Right hindlimb (tissue), 1 donor: Measurements from ENCODE around the gene ZNF391.
"Not testable (repeated sequence)": the region's sequence is repeated elsewhere in the genome, so short reads cannot be mapped to it uniquely, and the experiment has no call there.

Experiments
- DNase-seq: peaks from one replicate; pipeline ENCODE4 v3.0.0-alpha.2; 2018

ZNF391 gene

DNA sequence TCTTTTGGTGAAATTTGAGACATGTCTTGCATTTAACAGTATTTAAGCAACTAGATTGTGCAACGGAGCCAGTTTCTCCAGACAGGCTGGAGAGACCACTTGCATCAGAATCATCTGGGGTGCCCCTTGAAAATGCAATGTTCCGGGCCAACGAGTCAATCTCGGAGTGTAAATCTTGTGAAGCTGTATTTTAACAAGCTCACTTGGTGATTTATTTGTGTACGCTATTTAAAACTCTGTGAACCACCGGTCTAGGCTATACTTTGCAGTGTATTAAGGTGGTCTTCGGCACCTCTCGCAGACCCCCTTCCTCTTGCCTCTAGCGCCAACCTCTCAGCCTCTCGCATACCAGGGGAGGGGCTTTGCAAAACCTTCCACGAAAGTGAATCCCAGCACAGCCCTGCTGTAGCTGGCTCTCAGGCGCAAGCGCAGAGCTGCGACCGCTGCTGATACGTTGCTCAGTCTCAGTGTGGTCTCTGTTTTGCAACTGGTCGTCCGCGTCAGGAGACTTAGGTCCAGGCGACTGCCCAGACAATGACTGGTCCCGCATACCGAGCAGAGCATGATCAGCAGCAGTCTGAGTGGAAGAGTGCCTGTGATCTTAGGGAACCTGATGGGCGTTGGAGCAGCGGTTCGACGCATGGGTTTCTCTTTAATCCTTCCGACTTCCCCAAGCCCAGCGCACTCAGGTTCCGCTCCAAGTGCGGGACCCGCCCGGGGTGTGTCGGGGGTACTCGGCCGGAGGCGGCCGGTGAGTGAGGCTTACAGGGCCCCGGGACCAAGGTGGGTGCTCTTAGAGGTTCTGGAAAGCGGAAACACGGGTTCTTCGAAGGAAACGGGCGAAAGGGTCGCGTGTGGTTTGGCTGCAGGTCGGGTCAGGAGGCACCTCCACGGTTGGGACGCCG lies at the start of gene ZNF391:
ZNF391 (plus strand) TSS at position 467 of the 905 bp plus-strand sequence. CDS start 11,612 bp downstream, outside the sequence.
- DNase-seq = peak; percentile 85

DNA sequence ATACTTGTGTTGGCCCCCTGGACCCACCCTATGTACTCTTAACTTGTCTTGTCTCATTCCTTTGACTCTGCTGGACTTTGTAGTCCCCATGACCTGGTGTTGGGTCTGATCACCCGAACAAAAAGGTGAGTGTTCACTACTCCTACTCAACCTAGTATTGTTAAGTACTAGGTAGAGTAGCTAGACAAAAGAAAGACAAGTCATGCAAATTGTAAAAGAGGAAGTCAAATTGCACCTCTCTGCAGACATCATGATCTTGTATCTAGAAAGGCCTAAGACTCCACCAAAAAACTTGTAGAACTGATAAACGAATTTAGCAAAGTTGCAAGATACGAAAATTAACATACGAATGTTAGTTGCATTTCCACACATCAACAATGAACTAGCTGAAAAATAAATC lies 35.7 kb upstream of the ZNF391 start:
- DNase-seq = no peak

DNA sequence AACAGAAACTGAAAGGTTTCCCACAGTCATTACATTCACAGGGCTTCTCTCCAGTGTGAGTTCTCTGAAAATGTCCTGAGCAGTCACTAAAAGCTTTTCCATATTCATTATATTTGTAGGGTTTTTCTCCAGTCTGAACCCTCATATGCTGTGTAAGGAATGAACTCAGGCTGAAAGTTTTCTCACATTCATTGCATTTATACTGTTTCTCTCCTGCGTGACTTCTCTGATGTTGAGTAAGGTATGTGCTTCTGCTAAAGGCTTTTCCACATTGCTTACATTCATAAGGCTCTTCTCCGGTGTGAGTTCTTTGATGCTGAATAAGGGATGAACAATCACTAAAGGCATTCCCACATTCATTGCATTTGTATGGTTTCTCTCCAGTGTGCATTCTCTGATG lies 29.8 kb upstream of the ZNF391 start:
- DNase-seq = no peak

DNA sequence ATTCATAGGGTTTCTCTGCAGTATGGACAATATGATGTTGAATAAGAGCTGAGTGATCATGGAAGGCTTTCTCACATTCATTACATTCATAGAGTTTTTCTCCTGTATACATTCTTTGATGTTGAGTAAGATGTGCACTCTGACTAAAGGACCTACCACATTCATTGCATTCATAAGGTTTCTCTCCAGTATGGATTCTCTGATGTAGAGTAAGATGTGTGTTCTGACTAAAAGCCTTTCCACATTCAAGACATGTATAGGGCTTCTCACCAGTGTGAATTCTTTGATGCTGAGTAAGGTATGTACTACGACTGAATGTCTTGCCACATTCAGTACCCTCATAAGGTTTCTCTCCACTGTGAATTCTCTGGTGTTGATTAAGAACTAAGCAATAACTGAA lies 29.3 kb upstream of the ZNF391 start:
- DNase-seq = no peak

DNA sequence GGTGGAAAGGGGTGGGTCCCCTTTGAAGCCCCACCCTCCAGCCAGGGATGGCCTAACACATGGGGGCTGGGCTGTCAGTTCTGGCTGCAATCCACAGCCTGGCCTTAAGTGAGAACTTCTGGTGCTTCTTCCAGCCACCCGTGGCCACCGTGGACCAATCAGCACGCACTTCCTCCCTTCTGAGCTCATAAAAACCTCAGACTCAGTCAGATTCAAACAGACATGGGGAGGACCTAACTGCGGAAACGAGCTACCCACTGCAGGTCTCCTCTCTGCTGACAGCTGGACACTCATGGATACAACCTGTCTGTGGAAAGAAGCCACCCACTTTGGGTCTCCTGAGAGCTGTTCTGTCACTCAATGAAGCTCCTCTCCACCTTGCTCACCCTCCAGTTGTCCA lies 20.4 kb upstream of the ZNF391 start:
- no peak for DNase-seq

DNA sequence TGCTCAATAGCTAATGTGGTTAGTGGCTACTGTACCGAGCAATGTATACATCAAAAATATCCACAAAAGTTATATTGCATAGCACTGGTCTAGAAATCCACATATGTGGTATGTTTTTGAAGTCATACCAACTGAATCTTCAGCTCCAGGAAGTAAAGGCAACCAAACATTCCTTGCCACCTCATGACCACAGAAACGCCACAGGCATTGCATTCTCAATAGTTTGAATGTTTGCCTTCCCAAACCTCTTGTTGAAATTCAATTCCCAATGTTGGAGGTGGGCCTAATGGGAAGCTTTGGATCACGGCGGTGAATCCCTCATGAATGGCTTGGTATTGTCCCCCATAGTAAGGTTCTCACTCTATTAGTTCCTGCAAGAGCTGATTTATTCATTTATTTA lies 18.2 kb upstream of the ZNF391 start:
- no peak for DNase-seq

DNA sequence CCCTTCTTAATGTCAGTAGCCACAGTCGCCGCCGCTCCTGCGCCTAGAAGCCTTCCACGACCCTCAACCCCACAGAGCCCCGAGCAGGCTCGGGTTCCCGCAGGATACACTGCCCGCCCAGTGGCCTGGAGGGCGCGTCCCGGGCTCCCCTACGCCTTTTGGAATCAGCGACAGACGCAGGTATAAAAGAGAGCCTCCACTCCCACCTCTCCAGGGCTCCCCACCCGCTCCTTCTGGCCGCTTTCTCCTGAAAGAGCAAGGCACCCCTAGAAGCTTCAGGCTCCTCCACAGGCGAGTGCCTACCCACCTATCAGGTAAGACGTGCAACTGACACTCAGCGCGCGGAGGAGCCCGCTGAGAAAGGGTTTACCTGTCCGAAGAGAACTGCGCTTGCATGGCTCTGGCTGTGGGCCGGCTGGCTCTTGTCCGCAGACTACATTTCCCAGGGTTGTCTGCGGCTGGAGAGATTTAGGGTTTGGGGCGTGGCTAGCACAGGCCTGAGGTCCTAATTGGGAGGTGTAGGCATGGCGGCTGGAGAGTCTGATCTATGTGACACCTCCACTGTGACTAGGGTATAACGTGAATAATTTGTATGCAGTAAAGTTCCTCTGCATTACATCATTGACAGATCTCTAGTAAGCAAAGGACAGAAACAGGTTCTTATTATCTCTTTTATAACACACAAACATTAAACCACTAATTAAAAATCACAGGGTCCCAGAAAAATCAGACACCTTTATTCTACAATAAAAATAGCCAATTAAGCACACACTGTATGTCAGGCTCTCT lies 13.5 kb upstream of the ZNF391 start:
- DNase-seq = peak; percentile 85

DNA sequence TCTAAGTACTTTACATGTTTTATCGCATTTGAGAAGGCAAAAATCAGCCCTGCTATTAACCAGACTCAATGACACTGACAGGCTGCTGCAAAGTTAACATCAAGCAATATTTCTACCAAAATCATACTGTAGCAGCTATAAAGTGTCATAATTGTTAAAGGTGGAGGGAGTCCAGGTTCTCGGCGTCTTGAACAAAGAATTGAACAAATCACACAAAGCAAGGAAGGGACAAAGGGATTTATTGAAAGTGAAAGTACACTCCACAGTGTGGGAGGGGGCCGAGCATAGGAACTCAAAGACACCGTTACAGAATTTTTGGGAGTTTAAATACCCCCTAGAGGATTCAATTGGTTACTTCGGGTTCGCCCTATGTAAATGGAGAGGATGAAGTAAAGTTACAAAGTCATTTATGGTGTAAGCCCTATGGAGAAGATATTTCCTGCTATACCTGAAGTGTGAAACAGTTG lies 12.9 kb upstream of the ZNF391 start:
- peak; percentile 16 for DNase-seq

DNA sequence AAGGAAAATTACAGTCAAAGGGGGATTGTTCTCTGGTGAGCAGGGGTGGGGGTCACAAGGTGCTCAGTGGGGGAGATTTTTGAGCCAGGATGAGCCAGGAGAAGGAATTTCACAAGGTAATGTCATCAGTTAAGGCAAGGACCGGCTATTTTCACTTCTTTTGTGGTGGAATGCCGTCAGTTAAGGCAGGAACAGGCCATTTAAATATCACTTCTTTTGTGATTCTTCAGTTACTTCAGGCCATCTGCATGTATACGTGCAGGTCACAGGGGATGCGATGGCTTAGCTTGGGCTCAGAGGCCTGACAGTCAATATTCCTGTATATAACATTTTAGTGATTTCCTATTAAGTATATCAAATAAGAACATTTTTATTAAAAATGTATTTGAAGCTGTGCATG lies 10.2 kb upstream of the ZNF391 start:
- not testable (repeated sequence) for DNase-seq

DNA sequence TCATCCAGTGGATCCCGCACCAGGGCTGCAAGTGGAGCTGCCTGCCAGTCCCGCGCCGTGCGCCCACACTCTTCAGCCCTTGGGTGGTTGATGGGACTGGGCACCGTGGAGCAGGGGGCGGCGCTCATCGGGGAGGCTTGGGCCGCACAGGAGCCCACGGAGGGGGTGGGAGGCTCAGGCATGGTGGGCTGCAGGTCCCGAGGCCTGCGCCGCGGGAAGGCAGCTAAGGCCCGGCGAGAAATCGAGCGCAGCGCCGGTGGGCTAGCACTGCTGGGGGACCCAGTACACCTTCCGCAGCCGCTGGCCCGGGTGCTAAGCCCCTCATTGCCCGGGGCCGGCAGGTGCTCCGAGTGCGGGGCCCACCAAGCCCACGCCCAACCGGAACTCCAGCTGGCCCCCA lies 7.6 kb upstream of the ZNF391 start:
- DNase-seq = not testable (repeated sequence)

DNA sequence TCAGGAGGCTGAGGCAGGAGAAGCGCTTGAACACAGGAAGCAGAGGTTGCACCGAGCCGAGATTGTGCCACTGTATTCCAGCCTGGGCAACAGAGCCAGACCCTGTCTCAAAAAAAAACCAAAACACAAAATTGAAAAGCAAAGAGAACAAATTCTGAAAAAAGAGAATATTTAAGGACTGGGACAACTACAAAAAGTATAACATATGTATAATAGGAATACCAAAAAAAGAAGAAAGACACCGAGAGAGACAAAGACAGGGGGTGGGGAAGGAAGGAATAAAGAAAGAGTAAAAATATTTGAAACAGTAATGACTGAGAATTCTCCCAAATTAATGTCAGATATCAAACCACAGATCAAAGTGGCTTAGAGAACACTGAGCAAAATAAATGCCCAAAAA lies 5.5 kb upstream of the ZNF391 start:
- no peak for DNase-seq

DNA sequence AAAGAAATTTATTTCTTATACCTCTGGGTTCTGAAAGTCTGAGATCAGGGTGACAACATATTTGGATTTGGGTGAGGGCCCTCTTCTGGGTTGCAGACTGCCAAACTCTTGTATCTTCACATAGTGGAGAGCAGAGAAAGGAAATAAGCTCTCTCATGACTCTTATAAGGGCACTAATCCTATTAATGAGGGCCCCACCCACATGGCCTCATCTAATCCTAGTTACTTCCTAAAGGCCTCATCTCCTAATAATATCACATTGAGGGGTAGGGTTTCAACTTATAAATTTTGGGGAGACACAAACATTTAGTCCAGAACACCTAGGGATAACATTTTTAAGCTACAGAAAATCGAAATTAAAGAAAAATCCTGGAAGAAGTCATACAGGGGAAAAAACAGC lies 5.1 kb upstream of the ZNF391 start:
- DNase-seq = no peak

DNA sequence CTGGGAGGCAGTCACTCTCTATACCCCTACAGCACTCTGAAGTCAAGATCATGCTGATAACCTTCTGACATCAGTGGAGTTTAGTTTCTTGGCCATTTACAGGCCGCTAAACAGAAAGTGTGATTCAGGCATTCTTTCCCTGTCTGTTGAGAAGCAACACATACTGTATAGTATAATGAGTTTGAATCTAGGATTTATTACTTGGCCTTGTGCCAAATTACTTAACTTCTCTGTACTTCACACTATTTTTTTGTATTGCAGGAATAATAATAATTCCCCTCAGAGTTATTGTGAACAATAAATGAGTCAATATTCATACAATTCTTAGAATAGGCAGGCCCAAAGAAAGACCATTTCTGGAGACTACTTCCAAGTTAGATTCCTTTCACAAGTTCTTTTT lies 4.1 kb downstream of the ZNF391 start:
- DNase-seq = no peak

DNA sequence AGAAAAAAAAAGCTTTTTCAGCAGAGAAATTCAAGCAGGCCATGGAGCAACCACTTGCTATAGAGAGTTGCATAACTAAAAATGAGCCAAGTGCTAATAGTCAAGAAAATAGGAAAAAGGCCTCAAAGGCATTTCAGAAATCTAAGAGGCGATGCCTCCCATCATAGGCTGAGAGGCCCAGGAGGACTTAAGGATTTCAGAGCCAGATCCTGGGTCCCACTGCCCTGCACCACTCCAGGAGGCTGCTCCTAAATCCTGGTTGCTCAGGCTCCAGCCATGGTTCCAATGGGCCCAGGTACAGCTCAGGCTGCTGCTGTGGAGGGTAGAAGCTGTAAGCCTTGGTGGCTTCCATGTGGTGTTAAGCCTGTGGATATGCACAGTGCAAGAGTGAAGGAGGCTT lies 5.5 kb downstream of the ZNF391 start:
- no peak for DNase-seq

DNA sequence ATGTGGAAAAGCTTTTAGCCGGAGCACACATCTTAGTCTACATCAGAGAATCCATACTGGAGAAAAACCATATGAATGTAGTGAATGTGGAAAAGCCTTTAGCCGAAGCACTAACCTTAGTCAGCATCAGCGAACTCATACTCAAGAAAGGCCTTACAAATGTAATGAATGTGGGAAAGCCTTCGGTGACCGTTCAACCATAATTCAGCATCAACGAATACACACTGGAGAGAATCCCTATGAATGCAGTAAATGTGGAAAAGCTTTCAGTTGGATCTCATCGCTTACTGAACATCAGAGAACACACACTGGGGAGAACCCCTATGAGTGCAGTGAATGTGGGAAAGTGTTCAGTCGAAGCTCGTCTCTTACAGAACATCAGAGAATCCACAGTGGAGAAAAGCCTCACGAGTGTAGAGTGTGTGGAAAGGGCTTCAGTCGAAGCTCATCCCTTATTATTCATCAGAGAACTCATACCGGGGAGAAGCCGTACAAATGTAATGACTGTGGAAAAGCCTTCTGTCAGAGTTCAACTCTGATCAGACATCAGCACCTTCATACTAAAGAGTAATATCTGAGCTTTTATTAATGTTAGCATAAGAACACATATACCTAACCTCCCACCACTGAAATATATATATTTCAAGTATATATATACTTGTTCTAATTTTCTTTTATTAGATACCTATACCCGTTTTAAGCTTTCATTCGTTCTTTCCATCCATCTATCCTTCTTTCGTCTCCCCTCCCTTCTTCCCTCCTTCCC lies 12.5 kb downstream of the ZNF391 start:
- DNase-seq = no peak

DNA sequence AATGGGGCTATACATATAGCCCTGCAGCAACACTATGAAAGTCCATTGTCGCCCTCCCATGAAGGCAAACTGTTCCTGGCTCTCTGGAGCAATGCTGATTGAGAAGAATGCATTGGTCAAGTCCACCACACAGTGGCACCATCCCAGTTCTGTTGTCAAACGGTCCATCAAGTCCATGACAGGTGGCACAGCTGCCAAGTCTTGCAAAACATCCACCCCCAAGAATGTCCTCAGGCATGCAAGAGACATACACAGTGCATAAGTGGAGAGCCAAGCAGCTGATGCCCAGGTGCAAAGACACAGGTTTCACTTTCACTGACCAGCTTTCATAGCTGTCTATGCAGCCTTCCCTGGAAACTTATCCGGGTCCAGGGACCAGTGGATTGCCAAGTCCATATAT lies 17.5 kb downstream of the ZNF391 start:
- no peak for DNase-seq

DNA sequence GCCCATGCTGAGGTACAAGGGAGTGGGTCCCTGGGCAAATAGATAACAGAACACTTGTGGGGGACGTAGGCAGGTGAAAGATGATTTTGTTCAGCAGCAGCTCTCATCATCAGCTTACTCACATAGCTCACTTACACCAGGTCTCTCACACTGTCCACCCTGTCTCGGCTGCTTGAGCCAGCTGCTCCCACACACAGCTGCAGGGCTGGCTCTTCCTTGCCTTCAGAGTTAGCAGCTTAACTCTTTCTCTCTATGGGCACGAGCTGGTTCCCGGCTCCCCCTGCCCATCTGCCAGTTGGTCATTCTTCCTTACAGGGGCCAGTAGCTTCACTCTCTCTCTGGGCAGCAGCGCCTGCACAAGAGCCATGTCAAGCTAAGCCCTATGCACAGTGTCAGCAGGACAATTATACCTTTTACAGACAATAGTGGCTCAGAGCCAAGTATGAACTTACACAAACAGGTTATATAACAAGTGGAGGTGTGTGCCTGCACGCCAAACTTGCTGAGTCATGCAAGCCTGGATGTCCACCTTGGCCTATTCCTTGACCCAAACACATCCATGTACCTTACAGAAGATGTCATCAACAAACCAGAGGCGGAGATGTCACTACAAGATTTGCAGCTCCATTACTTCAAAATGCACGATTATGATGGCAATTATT lies 18.7 kb downstream of the ZNF391 start:
- DNase-seq = no peak

DNA sequence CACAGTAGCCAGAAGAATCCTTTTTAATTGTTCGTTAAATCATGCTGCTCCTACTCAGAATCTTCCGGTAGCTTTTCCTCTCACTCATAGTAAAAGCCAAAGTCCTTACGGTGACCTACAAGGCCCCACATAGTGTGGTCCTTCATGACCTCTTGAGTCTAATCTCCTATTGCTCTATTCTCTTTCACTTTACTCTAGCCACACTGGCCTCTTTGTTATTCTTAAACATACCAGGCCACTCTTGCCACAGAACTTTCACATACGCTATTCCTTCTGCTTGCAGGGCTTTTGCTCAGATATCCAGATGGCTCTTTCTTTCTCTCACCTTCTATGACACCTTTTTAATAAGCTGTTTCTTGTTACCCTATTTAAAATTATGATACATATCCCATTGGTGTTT lies 25.7 kb downstream of the ZNF391 start:
- DNase-seq = no peak

DNA sequence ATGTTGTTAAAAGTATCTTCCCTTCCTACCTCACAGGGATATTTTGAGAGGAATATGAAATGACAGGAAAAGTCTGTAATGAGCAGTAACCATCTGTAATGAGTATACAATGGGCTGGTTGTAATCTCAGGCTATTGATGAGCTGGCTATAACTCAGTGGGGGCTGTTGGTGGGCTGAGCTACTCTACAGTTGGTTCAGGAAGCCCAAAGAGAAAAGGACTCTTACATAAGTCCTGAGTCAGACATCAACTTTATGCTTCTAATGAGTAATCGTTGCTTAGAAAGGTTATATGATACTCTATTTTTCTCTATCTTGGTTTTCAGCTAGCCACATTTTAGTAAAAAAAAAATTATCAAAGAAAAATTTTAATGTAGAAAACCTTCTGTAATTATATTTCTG lies 26.4 kb downstream of the ZNF391 start:
- no peak for DNase-seq

DNA sequence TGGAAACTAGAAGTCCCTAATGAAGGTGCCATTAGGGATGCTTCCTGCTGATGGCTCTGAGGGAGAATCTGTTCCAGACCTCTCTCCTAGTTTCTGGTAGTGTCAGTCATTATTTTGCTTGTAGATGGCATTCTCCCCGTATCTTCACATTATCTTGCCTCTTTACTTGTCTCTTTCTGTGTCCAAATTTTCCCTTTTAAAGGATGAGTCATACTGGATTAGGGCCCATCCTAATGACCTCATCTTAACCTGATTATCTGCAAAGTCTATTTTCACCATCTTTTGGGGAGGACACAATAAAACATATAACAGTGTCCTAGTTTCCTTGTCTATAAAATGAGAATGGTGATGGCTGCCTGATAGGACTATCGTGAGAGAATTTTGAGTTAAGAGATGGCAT lies 27.3 kb downstream of the ZNF391 start:
- DNase-seq = no peak

DNA sequence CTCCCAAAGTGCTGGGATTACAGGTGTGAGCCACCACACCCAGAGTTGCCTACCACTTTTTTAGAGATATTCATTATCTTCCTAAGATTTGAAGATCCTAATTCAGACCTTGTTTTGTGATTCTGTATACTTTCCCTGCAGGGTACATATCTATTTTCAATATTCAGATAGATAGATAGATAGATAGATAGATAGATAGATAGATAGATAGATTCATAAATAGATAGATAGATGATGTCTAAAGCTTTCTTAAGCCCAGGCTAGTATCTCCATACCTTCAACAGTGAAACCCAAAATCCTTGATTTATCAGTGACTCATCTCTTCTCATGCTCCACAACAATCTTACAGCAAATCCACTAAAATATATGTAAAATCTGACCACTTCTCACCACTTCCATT lies 30.8 kb downstream of the ZNF391 start:
- no peak for DNase-seq

DNA sequence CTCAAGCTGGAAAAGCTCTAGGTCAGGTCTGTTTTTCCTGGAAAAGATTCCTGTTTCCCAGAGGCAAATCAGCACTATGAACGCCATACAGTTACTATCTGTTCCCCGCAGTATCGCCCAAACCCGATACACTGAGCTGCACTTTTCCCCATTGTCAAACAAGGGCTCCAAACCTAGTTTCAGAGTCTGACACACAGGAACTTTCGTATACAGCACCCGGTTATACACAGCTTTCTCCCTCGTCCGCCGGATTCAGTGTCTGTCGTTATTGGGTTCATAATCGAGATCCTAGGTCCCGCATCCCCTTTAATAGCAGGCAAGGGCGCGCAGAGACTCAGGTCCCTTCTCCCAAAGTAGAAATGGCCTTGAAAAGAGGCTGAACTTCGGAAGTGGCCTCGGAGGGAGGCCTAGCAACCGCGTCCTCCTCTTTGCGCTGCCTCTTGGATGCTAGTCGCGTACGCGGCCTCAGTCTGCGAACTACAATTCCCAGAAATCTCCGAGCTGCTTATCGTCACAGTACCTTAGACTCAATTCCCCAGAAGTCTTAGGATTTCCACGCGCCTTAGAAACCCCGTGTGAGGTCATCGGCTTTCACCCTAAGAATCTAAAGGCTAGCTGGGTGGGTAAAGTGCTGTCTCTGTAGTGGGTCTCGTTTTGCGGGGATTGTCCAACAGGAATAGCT lies 34.2 kb downstream of the ZNF391 start:
- no peak for DNase-seq
